ENCODE measurements around the gene ATP11A.
"Not testable (repeated sequence)": the region's sequence is repeated elsewhere in the genome, so short reads cannot be mapped to it uniquely, and the experiment has no call there.

The ATP11A gene

GRCh38 chr13:112839356-112840105, 149.7 kb downstream of the ATP11A start:
- no peak for DNase-seq (ENCODE audit: low read depth in 2 of 2)

- DNase-seq (ENCODE audit: low read depth in 2 of 2) = no peak
These were observed 150.8 kb downstream of the ATP11A start for GRCh38 chr13:112840472-112841302.

DNA sequence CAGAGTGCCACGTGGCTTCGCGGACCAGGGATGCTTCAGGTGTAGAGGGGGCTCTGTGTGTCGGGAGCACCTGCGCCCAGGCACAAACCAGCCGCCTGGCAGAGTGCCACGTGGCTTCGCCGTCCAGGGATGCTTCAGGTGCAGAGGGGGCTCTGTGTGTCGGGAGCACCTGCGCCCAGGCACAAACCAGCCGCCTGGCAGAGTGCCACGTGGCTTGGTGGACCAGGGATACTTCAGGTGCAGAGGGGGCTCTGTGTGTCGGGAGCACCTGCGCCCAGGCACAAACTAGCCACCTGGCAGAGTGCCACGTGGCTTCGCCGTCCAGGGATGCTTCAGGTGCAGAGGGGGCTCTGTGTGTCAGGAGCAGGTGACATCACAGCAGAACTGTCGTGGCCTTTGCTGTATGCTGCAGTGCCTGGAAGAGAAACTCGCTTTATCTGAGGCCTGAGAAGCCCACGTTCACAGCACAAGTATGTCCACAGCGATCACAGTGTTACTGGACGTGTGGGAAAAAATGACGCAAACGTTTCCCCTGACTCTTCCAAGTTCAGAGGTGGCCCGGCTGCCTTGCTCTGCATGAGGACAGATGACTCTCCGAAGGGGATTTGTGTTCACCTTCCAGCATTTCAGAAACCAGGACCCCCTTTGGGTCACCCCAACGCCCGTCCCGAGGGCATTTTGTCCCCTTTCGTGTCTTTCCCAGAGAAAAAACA, 151.6 kb downstream of the ATP11A start:
- DNase-seq (ENCODE audit: low read depth in 2 of 2) = not testable (repeated sequence)

GRCh38 chr13:112842343-112842856, 152.6 kb downstream of the ATP11A start:
- no peak for DNase-seq (ENCODE audit: low read depth in 2 of 2)

DNA sequence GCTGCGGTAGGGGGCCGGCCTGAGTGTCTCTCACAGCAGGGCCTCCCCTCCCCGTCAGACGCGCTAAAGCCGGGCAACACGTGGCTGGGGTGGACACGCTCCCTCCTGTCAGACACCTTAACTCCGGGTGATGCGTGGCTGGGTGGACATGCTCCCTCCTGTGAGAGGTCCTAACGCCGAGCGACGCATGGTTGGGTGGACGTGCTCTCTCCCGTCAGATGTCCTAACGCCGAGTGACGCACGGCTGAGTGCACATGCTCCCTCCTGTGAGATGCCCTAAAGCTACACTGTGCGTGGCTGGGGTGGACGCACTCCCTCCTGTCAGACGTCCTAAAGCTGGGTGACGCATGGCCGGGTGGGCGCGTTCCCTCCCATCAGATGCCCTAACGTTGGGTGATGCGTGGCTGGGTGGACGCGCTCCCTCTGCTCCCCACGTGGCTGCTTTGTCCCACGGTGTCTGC, 153.1 kb downstream of the ATP11A start:
- DNase-seq (ENCODE audit: low read depth in 2 of 2) = no peak

DNA sequence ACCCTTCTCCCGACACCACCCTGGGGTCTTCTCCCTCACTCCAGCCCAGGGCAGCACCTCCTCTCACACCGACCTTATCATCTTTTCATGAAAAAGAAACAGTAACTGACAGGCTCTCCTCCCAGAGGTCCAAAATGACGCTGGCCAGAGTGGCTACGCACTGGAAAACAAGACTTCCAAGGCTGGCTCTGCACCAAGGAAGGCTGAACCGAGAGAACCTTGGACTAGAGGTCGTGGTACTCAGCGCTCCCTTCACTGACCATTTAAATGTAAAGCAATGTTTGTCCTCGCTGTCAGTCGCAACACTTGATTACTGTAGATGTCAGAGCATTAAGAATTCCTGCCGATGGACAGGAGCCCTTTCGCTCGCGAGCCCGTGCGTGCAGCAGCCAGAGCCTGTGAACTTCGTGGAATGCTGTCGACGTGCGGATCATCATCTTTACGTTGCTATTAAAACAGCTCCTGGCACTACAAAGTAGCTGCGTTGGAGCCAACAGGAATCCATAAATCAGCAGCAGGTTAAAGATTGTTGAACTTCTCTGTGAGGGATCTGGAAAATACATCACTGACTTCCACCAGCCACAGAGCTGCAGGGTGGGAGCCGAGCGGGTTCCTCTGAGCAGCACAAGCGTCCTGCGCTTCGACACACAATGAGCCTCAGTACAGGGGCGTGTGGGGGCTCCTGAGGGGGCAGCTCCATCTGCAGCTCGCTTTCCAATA, 153.7 kb downstream of the ATP11A start:
- DNase-seq (ENCODE audit: low read depth in 2 of 2) = no peak

- DNase-seq (ENCODE audit: low read depth in 2 of 2) = no peak
These were observed 154.6 kb downstream of the ATP11A start for GRCh38 chr13:112844411-112844810.

DNA sequence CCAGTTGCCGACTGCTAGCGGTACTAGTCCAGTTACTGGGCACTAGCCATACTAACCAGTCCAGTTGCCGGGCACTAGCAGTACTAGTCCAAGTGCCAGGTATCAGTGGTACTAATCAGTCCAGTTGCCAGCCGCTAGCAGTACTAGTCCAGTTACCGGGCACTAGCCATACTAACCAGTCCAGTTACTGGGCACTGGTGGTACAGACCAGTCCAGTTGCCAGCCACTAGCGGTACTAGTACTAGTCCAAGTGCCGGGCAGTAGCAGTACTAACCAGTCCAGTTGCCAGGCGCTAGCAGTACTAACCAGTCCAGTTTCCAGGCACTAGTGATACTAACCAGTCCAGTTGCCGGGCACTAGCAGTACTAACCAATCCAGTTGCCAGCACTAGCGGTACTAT, 155.0 kb downstream of the ATP11A start:
- no peak for DNase-seq (ENCODE audit: low read depth in 2 of 2)

DNA sequence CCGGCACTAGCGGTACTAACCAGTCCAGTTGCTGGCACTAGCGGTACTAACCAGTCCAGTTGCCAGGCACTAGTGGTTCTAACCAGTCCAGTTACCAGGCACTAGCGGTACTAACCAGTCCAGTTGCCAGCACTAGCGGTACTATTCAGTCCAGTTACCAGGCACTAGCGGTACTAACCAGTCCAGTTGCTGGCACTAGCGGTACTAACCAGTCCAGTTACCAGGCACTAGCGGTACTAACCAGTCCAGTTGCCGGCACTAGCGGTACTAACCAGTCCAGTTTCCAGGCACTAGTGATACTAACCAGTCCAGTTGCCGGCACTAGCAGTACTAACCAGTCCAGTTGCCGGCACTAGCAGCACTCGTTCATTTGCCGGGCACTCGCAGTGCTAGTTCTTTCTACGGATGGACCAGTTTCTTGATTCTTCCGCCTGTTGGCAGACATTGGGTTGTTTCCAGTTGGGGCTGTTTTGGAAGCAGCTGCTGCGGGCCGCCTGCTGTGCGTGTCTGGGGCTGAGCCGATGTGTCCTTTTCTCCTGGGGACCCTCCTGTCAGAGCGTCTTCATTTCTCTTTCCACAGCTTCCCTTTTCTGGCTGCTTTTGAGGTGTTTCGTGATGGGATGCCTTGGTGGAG, 155.8 kb downstream of the ATP11A start:
- DNase-seq (ENCODE audit: low read depth in 2 of 2) = no peak

DNA sequence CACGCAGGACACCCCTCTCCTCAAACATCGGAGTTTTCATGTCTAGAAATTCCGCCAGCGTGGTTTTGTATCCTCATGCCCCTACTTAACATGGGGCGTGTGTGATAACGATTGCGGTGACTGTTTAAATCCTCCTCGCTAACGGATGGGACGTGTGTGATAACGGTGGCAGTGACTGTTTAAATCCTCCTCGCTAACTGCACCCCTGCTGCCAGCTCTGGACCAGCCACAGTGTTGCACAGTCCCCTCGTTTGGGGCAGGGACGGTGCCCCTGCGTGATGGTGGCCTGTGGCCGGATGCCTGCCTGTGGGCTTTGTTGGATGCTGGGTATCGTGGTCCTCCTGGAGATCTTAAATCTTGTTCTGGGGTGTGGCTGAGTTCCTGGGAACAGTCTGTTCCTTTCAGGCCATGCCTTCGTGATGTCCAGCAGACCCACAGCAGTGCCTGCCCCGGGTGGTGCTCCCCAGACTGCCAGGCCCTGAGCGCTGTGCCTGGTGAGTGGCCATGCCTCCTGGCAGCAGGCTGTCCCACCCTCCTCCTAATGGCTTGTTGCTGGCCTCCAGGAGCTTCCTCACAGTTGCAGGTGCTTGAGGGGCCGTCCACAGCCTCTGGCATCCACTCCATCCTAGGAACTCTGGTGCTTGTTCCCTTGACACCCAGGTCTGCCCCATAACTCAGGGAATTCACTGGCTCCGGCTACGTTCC, 156.7 kb downstream of the ATP11A start:
- DNase-seq (ENCODE audit: low read depth in 2 of 2) = no peak

DNA sequence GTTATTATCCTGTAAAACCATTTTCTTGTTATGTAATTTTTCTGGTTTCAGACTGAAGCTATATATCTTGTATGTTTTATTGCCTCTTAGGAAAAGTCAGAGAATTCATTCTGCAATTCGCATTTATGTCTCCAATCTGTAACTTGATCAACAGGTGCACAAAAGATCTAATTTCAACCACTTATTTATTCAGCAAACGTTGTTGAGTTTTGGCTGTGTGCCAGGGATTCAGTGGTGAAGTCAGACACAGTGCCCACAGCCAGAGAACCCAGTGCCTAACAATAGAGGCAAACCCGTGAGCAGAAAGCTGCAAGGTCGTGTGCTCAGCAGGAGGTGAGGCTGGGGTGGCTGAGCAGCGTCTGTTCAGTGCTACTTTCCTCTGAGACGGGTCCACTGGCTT, 159.7 kb downstream of the ATP11A start:
- no peak for DNase-seq (ENCODE audit: low read depth in 2 of 2)

- no peak for DNase-seq (ENCODE audit: low read depth in 2 of 2)
These were observed 160.4 kb downstream of the ATP11A start for GRCh38 chr13:112850273-112850672.

DNA sequence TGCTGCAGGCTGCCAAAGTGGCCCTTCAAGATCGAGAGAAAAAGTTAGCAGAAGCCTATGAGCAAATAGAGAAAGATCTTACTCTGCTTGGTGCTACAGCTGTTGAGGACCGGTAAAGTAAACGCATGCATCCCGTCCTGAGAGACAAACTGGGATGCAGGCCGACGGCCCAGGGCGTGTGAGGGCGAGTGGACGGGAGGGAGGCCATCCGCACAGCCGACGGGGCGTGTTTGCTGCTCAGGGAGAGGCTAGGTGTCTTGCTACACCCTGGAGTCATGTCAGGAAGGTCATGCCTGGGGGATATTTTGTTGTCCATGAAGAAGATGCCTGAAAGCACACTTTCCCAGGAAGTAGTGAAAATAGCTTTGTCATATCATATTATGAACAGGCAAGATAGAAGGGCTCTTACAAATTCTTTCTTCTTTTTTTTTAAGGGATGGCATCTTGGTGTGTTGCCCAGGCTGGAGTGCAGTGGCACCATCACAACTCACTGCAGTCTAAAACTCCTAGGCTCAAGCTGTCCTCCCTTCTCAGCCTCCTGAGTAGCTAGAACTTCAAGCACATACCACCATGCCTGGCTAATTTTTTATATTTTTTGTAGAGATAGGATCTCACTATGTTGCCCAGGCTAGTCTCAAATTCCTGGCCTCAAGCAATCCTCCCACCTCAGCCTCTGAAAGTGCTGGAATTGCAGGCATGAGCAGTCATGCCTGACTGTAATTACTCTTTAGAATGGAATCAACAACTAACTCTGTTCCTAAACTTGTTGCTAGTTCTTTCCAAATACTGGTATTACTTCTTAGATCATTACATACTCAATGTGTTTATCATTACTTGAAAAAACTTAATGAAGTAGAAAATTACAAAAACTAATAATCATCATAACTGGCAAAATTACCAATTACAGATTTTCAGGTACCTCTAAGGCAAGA, 161.5 kb downstream of the ATP11A start:
- DNase-seq (ENCODE audit: low read depth in 2 of 2) = no peak

DNA sequence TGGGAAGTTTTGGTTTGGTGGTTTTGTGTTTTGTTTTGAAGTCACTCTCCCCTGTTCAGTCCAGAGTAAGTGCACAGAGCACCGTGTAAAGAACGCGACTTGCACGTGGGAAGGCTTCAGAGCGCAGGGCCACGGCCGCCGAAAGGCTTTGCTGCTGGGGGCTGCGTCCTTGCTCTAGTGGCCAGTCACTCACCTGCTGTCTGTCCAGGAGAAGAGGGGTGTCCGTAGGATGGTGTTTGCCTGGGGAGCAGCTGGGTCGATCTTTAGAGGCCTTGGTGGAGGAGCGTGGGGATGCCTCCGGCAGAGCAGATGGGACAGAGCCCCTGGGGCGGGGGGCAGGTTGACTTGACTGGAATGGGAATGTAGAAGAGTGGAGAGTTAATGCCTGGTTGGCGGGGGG, 162.6 kb downstream of the ATP11A start:
- DNase-seq (ENCODE audit: low read depth in 2 of 2) = no peak

DNA sequence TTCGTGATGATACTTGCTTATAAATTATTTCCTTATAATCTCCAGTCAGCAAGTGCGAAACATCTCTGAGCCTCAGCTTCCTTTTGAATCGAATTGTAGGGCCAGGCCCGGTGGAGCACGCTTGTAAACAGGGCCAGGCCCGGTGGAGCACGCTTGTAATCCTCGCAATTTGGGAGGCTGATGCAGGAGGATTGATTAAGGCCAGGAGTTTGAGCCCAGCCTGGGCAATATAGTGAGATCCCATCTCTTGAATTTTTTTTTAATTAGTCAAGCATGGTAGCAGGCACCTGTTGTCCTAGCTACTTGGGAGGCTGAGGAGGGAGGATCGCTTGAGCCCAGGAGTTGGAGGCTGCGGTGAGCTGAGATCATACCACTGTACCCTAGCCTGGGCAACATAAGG, 163.0 kb downstream of the ATP11A start:
- DNase-seq (ENCODE audit: low read depth in 2 of 2) = no peak

DNA sequence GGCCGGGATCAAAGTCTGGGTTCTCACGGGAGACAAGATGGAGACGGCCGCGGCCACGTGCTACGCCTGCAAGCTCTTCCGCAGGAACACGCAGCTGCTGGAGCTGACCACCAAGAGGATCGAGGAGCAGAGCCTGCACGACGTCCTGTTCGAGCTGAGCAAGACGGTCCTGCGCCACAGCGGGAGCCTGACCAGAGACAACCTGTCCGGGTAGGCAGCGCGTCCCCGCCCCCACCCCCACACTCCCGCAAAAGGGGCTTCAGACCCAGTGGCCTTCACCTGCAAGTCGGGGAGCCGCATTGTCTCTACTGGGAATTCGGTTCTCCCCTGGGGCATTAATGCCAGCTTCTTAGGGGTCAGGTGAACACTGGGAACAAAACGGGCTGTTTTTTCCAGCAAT, 164.5 kb downstream of the ATP11A start:
- DNase-seq (ENCODE audit: low read depth in 2 of 2) = no peak

- no peak for DNase-seq (ENCODE audit: low read depth in 2 of 2)
These were observed 166.0 kb downstream of the ATP11A start for GRCh38 chr13:112855859-112856258.

DNA sequence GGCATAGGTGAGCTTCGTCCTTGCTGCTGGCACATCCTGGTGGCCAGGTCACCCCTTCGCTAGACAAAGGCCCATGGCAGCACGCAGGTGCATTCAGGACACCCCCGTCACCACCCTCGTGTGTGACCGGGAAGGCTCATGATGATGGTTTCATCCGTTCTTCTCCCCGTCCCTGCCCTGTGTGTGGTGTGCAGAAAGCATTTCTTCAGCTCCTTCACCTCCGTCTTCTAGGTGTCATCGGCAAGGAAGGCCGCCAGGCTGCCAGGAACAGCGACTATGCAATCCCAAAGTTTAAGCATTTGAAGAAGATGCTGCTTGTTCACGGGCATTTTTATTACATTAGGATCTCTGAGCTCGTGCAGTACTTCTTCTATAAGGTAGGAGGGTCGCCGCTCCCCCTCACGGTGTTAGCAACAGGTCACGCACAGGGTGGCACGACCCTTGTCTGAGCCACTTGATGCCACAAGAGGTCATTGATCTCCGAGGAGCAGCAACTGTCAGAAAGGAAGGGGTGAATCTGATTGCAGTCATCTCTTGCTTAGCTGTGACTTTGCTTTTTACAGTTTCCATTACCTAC, 168.2 kb downstream of the ATP11A start:
- DNase-seq (ENCODE audit: low read depth in 2 of 2) = no peak
